Right lobe of liver (tissue), 6 donors: Measurements from ENCODE around the gene TMOD1. TPM values are rescaled to one million over a fixed set of nuclear protein-coding genes. Genes with fewer than 3 reads are reported as not detected.

Experiments used
- ATAC-seq, 4 donors: fragments of 200-7000 bp; cut with Tn5 transposase; one replicate each; pipeline ENCODE4 v1.9.1; 2020; ENCODE audit warnings: mild to moderate bottlenecking in 4 of 4, moderate library complexity in 4 of 4
- DNase-seq, 3 donors: peaks; one replicate each; pipeline ENCODE4 v3.0.0-alpha.2; 2020
- H3K27ac ChIP-seq, 3 donors: fragments of 200-600 bp; one replicate each; pipeline ENCODE4 v1.8.0; 2022
- H3K27me3 ChIP-seq, 2 donors: fragments of 200-600 bp; one replicate each; pipeline ENCODE4 v1.8.0; 2022
- H3K36me3 ChIP-seq, 4 donors: fragments of 200-600 bp; sonication (generic) in 1 of 4; one replicate each; pipeline versions ENCODE4 v1.5.1 to v1.8.0; 2017 to 2022; ENCODE audit warnings: control low read depth in 1 of 4
- H3K4me1 ChIP-seq, 4 donors: fragments of 200-600 bp; sonication (generic) in 1 of 4; one replicate each; pipeline versions ENCODE4 v1.5.1 to v1.8.0; 2017 to 2022; ENCODE audit warnings: control low read depth in 1 of 4
- H3K4me3 ChIP-seq, 3 donors: fragments of 200-600 bp; one replicate each; pipeline ENCODE4 v1.8.0; 2022
- H3K9me3 ChIP-seq, 4 donors: fragments of 200-600 bp; sonication (generic) in 1 of 4; one replicate each; pipeline versions ENCODE4 v1.5.1 to v1.8.0; 2017 to 2022; ENCODE audit warnings: control low read depth in 1 of 4
- CTCF ChIP-seq, 4 donors: fragments of 200-600 bp in 3 of 4; fragments of 450-650 bp in 1 of 4; IDR thresholded peaks; one replicate each; pipeline versions ENCODE4 v1.5.1 to v1.8.0; 2016 to 2022; ENCODE audit warnings: antibody characterized with exemption in 4 of 4, mild to moderate bottlenecking in 2 of 4
- POLR2A ChIP-seq: fragments of 450-650 bp; IDR thresholded peaks from one replicate; pipeline ENCODE4 v1.6.1; 2017; ENCODE audit warnings: antibody characterized with exemption, mild to moderate bottlenecking
- WGBS: methylation state at CpG from one replicate; pipeline ENCODE4 v1.1.6; 2018; ENCODE audit warnings: low coverage, low lambda C conversion rate; ENCODE audit not compliant: insufficient coverage; ENCODE audit errors: missing lambda C conversion rate; 5-methylcytosine and 5-hydroxymethylcytosine counted together
- intact Hi-C, 2 donors: fragments of 100-400 bp; cut with DNase I; formaldehyde crosslinking; loops; one replicate each; pipeline versions ENCODE4 v1.11.2 to v1.14.1; 2022
- total RNA-seq, 6 experiments: library from RNA; depleted of rRNA in 2 of 6; stranded (reverse); fragments of >200 nt in 2 of 6; fragmentation: NEBNext Ultra II Directional in 3 of 6; extraction: Animal tissue kit (Norgen Biotek cat#: 25700) in 3 of 6; gene quantifications; one replicate each; pipeline versions ENCODE4 v1.1.0 to v1.2.4, GENCODE V29; 2016 to 2023
- donor health status: DM: no; HTN: yes; CAD: no.
- donor health status: DM: no; HTN: no; CAD: no.
- donor health status: DM: no; HTN: no; CAD: no.
- donor health status: DM: no; HTN: yes; CAD: no.
- donor health status: DM: no; HTN: yes; CAD: no.

TMOD1 gene
- total RNA-seq, 6 experiments from 2014 or later, result 5.9 to 14.3 (median 12.7) TPM

DNA sequence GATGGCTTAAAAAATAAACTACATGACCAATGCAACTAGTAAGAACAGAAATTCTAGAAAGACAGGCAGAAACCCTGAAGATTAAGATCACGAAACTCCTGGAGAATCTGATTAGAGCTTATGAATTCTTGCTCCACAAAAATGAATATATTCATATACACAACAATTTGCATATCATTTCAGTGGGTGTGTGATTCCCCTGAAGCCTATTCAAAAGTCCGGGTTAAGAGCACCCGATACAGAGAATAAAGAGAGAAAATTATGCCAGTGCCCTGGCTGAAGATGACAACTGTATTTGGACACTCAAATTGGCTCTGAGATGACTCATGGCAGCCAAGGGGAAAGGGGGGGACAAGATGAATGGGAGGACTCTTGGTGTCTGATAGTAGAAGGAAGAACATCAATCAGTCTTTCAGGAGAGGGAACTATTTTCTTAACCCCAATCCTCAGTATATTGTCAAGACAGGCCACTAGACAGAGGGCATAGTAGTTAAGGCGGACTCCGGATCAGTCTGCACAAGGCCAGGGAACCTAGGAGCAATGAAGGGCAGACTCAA, 6.0 kb downstream of the TMOD1 start:
- H3K9me3 ChIP-seq, result no peaks in the 10 kb centered on the region
- TF ChIP-seq CTCF (IDR thresholded peaks at IDR 0.05), result no peak
- TF ChIP-seq POLR2A, result no peak
- no peak overlapping the region for H3K27ac ChIP-seq
- ATAC-seq (no peak), DNase-seq (no peak)
- WGBS, result 89% methylated on average over 3 of the region's 5 CpGs
- intact Hi-C loops, result no loop called here
- H3K4me1 ChIP-seq, result peaks cover 0 to 22% (median 7%) of the 10 kb centered on the region in 4 donors
- H3K4me3 ChIP-seq, result no peak overlapping the region
- no peaks in the 10 kb centered on the region for H3K27me3 ChIP-seq
- H3K36me3 ChIP-seq, result no peaks in the 10 kb centered on the region

DNA sequence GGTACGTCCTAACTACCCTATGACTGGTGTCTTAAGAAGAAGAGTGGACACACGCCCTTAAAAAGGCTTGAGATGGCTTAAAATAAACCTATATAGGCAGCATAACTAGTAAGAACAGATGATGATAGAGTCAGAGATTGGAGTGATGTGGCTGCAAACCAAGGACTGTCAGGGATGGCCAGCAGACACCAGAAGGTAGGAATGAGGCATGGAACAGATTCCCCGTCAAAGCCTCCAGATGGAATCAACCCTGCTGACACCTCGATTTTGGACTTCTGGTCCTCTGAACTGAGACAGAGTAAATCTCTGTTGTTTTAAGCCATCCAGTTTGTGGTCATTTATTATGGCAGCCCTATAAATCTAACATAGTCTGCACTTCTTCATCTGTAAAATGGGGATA, 7.4 kb downstream of the TMOD1 start:
- no peak overlapping the region for H3K27ac ChIP-seq
- H3K36me3 ChIP-seq, result no peaks in the 10 kb centered on the region
- H3K4me3 ChIP-seq, result no peak overlapping the region
- no peak for TF ChIP-seq CTCF (IDR thresholded peaks at IDR 0.05)
- no peak for TF ChIP-seq POLR2A
- DNase-seq (no peak), ATAC-seq (no peak)
- intact Hi-C loops, result no loop called here
- 61% methylated on average over 4 of the region's 4 CpGs for WGBS
- no peaks in the 10 kb centered on the region for H3K27me3 ChIP-seq
- H3K9me3 ChIP-seq, result no peaks in the 10 kb centered on the region
- H3K4me1 ChIP-seq, result peaks cover 0 to 14% (median 5%) of the 10 kb centered on the region in 4 donors

DNA sequence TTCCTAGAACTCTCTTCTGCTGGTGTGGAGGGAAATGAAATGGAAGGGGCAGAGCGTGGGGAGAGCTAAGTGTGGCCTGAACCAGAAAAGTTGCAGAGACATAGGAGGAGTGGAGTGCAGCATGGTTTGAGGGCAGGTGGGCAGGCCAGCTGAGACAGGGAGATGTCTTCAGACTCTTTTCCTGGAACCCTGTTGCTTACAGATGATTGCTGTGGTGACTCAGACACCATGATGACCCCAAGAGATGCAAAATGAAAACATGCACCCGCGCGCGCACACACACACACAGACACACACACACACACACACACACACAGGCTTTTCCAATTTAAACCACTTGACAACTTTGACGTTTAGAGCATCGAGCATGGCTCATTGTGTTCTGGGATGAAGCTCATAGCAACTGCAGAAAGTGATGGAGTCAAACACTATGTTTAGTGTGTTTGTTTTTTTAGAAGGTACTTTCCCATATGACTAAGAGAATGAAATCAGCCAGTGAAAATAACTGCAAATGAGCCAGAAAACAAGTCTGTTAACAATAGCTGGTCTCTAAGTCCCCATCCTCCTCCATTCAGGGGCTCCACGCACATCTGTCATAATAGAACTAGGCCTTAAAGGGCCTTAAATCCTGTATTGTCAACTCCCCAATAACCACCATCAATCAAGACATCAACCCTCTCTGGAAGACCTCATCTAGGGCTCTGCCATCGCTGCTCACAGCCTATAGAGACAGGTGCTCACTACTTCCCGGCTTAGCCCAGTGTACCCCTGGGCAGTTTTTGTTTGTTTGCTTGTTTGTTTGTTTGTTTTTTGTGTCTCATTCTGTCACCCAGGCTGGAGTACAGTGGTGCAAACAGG, 9.6 kb downstream of the TMOD1 start:
- TF ChIP-seq POLR2A, result no peak
- TF ChIP-seq CTCF (IDR thresholded peaks at IDR 0.05), result no peak
- Histone ChIP-seq H3K9me3 (no peaks in the 10 kb centered on the region), H3K4me3 (no peak overlapping the region), H3K4me1 (no peaks in the 10 kb centered on the region), H3K27ac (no peak overlapping the region), H3K27me3 (no peaks in the 10 kb centered on the region), H3K36me3 (no peaks in the 10 kb centered on the region)
- peak in 1 of 4 donors; percentile 59 for ATAC-seq
- 68% methylated on average over 9 of the region's 10 CpGs for WGBS
- peak in 1 of 3 donors; percentile 5 for DNase-seq
- intact Hi-C loops, result no loop called here

GRCh38 chr9:97511655-97512427, 10.4 kb downstream of the TMOD1 start:
- ATAC-seq (peak in 1 of 4 donors; percentile 47), DNase-seq (peak in 1 of 3 donors; percentile 8)
- Histone ChIP-seq H3K27me3 (no peaks in the 10 kb centered on the region), H3K36me3 (no peaks in the 10 kb centered on the region), H3K4me1 (no peaks in the 10 kb centered on the region), H3K9me3 (no peaks in the 10 kb centered on the region), H3K4me3 (no peak overlapping the region), H3K27ac (no peak overlapping the region)
- TF ChIP-seq POLR2A (no peak), CTCF (IDR thresholded peaks at IDR 0.05) (no peak)
- 70% methylated on average over 4 of the region's 6 CpGs for WGBS
- intact Hi-C loops, result no loop called here
